Stimulated activated naive CD8-positive, alpha-beta T cell treated with anti-CD3 and anti-CD28 coated beads, Interleukin-15, amount 100 ng/mL, for 72 hours (primary cell): Measurements from ENCODE around the gene DNAH12.
"Not testable (repeated sequence)": the region's sequence is repeated elsewhere in the genome, so short reads cannot be mapped to it uniquely, and the experiment has no call there.

Source experiments
- ATAC-seq: fragments of 150-1000 bp; cut with Tn5 transposase; 2 replicates; pipeline ENCODE4 v1.10.0; 2021; ENCODE audit warnings: mild to moderate bottlenecking, moderate library complexity
- DNase-seq, 2 donors: peaks; one replicate each; pipeline ENCODE4 v3.0.0; 2021 to 2022
- H3K27ac Mint-ChIP-seq, 2 donors: one replicate each; pipeline ENCODE4 v1.8.0; 2022; ENCODE audit warnings: mild to moderate bottlenecking in 2 of 2, mixed read lengths in 2 of 2, moderate library complexity in 2 of 2
- H3K27me3 Mint-ChIP-seq: one replicate; pipeline ENCODE4 v1.8.0; 2022; ENCODE audit warnings: mixed read lengths
- H3K4me1 Mint-ChIP-seq: one replicate; pipeline ENCODE4 v1.8.0; 2022; ENCODE audit warnings: mild to moderate bottlenecking, mixed read lengths
- H3K4me3 Mint-ChIP-seq, 2 donors: one replicate each; pipeline ENCODE4 v1.8.0; 2022; ENCODE audit warnings: mild to moderate bottlenecking in 2 of 2, mixed read lengths in 2 of 2, moderate library complexity in 1 of 2
- H3K9me3 Mint-ChIP-seq, 2 donors: one replicate each; pipeline ENCODE4 v1.8.0; 2022; ENCODE audit warnings: mixed read lengths in 2 of 2

Gene DNAH12

DNA sequence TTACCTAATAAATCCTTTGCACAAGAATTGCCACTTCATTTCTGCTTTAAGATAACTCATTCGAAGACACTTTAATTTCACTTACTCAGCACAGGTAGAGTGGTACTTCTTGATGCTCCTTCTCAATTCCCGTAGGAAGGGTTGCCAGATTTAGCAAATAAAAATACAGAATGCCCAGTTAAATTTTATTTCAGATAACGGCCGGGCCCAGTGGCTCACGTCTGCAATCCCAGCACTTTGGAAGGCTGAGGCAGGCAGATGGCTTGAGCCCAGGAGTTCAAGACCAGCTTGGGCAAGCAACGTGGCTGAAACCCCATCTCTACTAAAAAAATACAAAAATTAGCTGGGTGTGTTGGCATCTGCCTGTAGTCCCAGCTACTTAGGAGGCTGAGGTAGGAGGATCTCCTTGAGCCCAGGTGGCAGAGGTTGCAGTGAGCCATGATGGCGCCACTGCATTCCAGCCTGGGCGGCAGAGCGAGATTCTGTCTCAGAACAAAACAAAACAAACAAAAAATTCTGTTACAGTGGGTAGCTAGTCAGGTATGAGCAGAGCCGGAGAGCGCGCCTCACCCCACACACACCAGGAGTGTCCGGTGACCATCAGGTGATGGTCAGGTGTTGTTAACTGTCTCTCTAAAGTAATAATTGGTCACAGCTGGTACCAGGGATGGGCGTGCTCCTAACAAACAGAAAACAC is 92.8 kb downstream of the DNAH12 start:
- no peak overlapping the region for H3K4me3 Mint-ChIP-seq
- DNase-seq (no peak), ATAC-seq (no peak)
- no peak overlapping the region for H3K27ac Mint-ChIP-seq
- H3K27me3 Mint-ChIP-seq, result no peaks in the 10 kb centered on the region
- no peaks in the 10 kb centered on the region for H3K9me3 Mint-ChIP-seq
- H3K4me1 Mint-ChIP-seq, result no peaks in the 10 kb centered on the region

DNA sequence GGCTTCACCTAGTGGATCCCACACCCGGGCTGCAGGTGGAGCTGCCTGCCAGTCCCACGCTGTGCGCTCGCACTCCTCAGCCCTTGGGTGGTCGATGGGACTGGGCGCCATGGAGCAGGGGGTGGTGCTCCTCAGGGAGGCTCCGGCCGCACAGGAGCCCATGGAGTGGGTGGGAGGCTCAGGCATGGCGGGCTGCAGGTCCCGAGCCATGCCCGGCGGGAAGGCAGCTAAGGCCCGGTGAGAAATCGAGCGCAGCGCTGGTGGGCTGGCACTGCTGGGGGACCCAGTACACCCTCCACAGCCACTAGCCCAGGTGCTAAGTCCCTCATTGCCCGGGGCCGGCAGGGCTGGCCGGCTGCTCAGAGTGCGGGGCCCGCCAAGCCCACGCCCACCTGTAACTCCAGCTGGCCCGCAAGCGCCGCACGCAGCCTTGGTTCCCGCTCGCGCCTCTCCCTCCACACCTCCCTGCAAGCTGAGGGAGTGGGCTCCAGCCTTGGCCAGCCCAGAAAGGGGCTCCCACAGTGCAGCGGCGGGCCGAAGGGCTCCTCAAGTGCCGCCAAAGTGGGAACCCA is 94.8 kb downstream of the DNAH12 start:
- not testable (repeated sequence) for H3K27me3 Mint-ChIP-seq, DNase-seq, H3K9me3 Mint-ChIP-seq, H3K4me1 Mint-ChIP-seq, ATAC-seq, H3K4me3 Mint-ChIP-seq, H3K27ac Mint-ChIP-seq

DNA sequence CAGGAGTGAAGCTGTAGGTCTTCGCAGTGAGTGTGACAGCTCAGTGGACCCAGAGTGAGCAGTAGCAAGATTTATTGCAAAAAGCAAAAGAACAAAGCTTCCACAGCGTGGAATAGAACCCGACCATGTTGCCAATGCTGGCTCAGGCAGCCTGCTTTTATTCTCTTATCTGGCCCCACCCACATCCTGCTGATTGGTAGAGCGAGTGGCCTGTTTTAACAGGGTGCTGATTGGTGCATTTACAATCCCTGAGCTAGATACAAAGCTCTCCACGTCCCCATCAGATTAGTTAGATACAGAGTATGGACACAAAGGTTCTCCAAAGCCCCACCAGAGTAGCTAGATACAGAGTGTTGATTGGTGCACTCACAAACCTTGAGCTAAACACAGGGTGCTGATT is 95.7 kb downstream of the DNAH12 start:
- not testable (repeated sequence) for H3K4me1 Mint-ChIP-seq, H3K9me3 Mint-ChIP-seq, ATAC-seq, H3K27ac Mint-ChIP-seq, DNase-seq, H3K4me3 Mint-ChIP-seq, H3K27me3 Mint-ChIP-seq

GRCh38 chr3:57446318-57446841 is 97.8 kb downstream of the DNAH12 start:
- DNase-seq (no peak), ATAC-seq (no peak)
- no peaks in the 10 kb centered on the region for H3K4me1 Mint-ChIP-seq
- H3K27ac Mint-ChIP-seq, result no peak overlapping the region
- no peaks in the 10 kb centered on the region for H3K9me3 Mint-ChIP-seq
- H3K27me3 Mint-ChIP-seq, result no peaks in the 10 kb centered on the region
- no peak overlapping the region for H3K4me3 Mint-ChIP-seq

- ATAC-seq, result no peak
- Mint-ChIP-seq H3K9me3 (no peaks in the 10 kb centered on the region), H3K4me3 (no peak overlapping the region), H3K4me1 (no peaks in the 10 kb centered on the region), H3K27ac (no peak overlapping the region), H3K27me3 (no peaks in the 10 kb centered on the region)
- DNase-seq, result no peak
Measured at GRCh38 chr3:57444469-57444868, 99.7 kb downstream of the DNAH12 start.

DNA sequence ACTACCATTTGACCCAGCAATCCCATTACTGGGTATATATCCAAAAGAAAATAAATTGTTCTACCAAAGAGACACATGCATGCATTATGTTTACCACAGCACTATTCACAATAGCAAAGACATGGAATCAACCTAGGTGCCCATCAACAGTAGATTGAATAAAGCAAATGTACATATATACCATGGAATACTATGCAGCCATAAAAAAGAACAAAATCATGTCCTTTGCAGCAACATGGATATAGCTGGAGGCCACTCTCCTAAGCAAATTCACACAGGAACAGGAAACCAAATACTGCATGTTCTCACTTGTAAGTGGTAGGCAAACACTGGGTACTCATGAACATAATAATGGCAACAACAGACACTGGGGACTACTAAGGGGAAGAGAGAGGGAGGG is 104.0 kb downstream of the DNAH12 start:
- not testable (repeated sequence) for H3K4me1 Mint-ChIP-seq, H3K27ac Mint-ChIP-seq, H3K9me3 Mint-ChIP-seq, ATAC-seq, H3K4me3 Mint-ChIP-seq, DNase-seq, H3K27me3 Mint-ChIP-seq

DNA sequence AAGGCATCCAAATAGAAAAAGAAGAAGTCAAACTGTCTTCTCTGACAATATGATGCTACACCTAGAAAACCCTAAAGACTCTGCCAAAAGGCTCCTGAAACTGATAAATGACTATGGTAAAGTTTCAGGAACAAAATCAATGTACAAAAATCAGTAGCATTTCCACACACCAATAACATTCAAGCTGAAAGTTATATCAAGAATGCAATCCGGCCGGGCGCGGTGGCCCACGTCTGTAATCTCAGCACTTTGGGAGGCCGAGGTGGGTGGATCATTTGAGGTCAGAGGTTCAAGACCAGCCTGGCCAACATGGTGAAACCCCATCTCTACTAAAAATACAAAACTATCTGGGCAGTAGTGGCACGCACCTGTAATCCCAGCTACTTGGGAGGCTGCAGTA is 105.7 kb downstream of the DNAH12 start:
- not testable (repeated sequence) for H3K4me1 Mint-ChIP-seq, H3K27me3 Mint-ChIP-seq, H3K27ac Mint-ChIP-seq, ATAC-seq, H3K4me3 Mint-ChIP-seq, DNase-seq, H3K9me3 Mint-ChIP-seq

DNA sequence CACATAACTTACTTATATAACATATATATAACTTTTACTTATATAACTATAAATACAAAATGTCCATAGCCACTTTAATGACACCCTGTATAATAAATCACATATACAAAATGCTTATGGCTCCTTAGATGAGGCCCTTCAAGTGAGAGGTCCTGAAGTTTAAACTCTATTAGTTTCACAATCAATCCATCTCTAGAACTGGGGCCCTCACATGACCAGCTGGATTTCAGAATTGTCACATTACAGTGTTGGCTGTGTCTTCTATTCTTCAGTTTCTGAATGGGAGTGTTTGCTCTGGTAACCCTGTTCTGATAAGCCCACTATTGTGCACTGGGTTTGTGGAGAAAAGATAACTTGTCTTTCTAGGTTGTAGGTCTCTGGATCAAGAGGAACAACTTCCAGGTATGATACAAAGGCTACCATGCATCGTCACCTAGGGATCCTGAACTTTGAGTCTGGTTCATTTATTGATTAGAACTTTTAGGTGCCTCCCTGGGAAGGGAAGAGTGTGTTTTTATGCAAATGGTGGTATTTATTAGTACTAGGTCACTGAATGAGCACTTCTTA is 107.9 kb downstream of the DNAH12 start:
- Mint-ChIP-seq H3K9me3 (no peaks in the 10 kb centered on the region), H3K4me3 (no peak overlapping the region), H3K27me3 (no peaks in the 10 kb centered on the region), H3K4me1 (no peaks in the 10 kb centered on the region), H3K27ac (peak overlapping the region in 1 of 2 donors; percentile 13)
- no peak for DNase-seq
- no peak for ATAC-seq

DNA sequence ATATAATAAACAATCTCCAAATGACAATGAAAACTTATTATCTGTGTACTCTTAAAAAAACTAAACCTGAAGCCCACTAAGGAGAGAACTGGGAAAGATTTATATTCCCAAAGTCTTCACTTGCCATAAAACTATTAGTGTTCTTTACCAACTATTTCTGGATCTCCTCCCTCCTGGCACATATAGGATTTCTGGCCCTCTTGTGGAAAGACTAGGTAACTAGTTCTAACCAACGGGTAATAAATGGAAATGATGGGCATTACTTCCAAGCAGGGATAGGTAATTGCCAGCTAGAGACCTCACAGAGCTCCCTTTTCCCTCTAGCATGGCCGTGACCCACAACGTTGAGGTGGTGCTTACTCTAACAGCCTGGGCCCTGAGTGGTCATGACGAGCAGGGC is 110.1 kb downstream of the DNAH12 start:
- no peak for ATAC-seq
- no peaks in the 10 kb centered on the region for H3K9me3 Mint-ChIP-seq
- DNase-seq, result no peak
- H3K4me3 Mint-ChIP-seq, result no peak overlapping the region
- H3K4me1 Mint-ChIP-seq, result no peaks in the 10 kb centered on the region
- H3K27ac Mint-ChIP-seq, result no peak overlapping the region
- H3K27me3 Mint-ChIP-seq, result no peaks in the 10 kb centered on the region

GRCh38 chr3:57423335-57423734 is 120.8 kb downstream of the DNAH12 start:
- ATAC-seq, result no peak
- no peaks in the 10 kb centered on the region for H3K27me3 Mint-ChIP-seq
- H3K4me1 Mint-ChIP-seq, result no peaks in the 10 kb centered on the region
- DNase-seq, result no peak
- H3K9me3 Mint-ChIP-seq, result no peaks in the 10 kb centered on the region
- no peak overlapping the region for H3K4me3 Mint-ChIP-seq
- no peak overlapping the region for H3K27ac Mint-ChIP-seq

- DNase-seq, result no peak
- ATAC-seq, result no peak
Measured at GRCh38 chr3:57421336-57421735, 122.8 kb downstream of the DNAH12 start.

GRCh38 chr3:57420001-57420400 is 124.1 kb downstream of the DNAH12 start:
- DNase-seq, result no peak

More at GRCh38 chr3:57421336-57421735, 122.8 kb downstream of the DNAH12 start:
- H3K9me3 Mint-ChIP-seq, result no peaks in the 10 kb centered on the region
- no peaks in the 10 kb centered on the region for H3K27me3 Mint-ChIP-seq
- H3K4me1 Mint-ChIP-seq, result no peaks in the 10 kb centered on the region
- H3K4me3 Mint-ChIP-seq, result no peak overlapping the region
- no peak overlapping the region for H3K27ac Mint-ChIP-seq

GRCh38 chr3:57411715-57412114 is 132.4 kb downstream of the DNAH12 start:
- Mint-ChIP-seq H3K4me3 (no peak overlapping the region), H3K27ac (no peak overlapping the region), H3K4me1 (peaks cover 7% of the 10 kb centered on the region), H3K9me3 (no peaks in the 10 kb centered on the region), H3K27me3 (no peaks in the 10 kb centered on the region)
- no peak for DNase-seq
- ATAC-seq, result no peak

More at GRCh38 chr3:57420001-57420400, 124.1 kb downstream of the DNAH12 start:
- Mint-ChIP-seq H3K27ac (no peak overlapping the region), H3K4me1 (no peaks in the 10 kb centered on the region), H3K4me3 (no peak overlapping the region), H3K9me3 (no peaks in the 10 kb centered on the region), H3K27me3 (no peaks in the 10 kb centered on the region)
- ATAC-seq, result no peak

DNA sequence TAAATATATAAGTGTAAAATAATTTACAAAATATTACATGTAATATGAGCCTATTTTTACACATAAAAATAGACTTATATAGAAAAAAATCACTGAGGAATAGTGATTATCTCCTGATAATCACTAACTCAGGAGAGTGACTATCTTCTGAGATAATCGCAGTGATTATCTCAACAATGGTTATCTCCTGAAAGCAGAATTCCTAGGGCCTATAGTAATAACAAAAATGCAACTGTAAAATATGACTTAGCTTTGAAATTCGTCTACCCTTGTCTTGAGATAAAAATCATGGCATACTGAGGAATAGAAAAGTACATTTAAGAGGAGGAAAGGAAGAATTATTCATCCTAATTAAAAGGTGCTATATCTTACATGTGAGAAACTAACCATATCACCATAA is 134.7 kb downstream of the DNAH12 start:
- Mint-ChIP-seq H3K4me3 (no peak overlapping the region), H3K27ac (no peak overlapping the region), H3K9me3 (no peaks in the 10 kb centered on the region), H3K27me3 (no peaks in the 10 kb centered on the region), H3K4me1 (peaks cover 7% of the 10 kb centered on the region)
- ATAC-seq (no peak), DNase-seq (no peak)

GRCh38 chr3:57402675-57403074 is 141.5 kb downstream of the DNAH12 start:
- Mint-ChIP-seq H3K27ac (no peak overlapping the region), H3K27me3 (no peaks in the 10 kb centered on the region), H3K4me3 (no peak overlapping the region), H3K4me1 (peaks cover 10% of the 10 kb centered on the region), H3K9me3 (no peaks in the 10 kb centered on the region)
- no peak for DNase-seq
- ATAC-seq, result no peak
